K562 (cell line): Measurements from ENCODE around the gene SRF. TPM values are rescaled to one million over a fixed set of nuclear protein-coding genes. Genes with fewer than 3 reads are reported as not detected.

Source experiments
- BRD9 ChIP-seq: fragments of 450-650 bp; IDR thresholded peaks from 2 replicates; pipeline ENCODE4 v1.6.1; 2018; ENCODE audit warnings: low read depth; ENCODE audit not compliant: partially characterized antibody
- CC2D1A ChIP-seq: fragments of 450-650 bp; IDR thresholded peaks from 2 replicates; pipeline ENCODE4 v1.6.1; 2017; ENCODE audit warnings: mild to moderate bottlenecking
- CCNT2 ChIP-seq: IDR thresholded peaks from 2 replicates; pipeline ENCODE4 v1.6.1; 2011; ENCODE audit warnings: borderline replicate concordance, low read depth, mild to moderate bottlenecking, moderate library complexity, mixed read lengths, low read length; ENCODE audit not compliant: insufficient read length; ENCODE audit errors: extremely low read depth
- DMBX1 ChIP-seq: fragments of 250-450 bp; sonication (Bioruptor Pico); IDR thresholded peaks from 2 replicates; pipeline ENCODE4 v1.8.0; 2022; ENCODE audit warnings: inconsistent platforms, mild to moderate bottlenecking, moderate library complexity, borderline replicate concordance
- FOXA1 ChIP-seq: fragments of 450-650 bp; IDR thresholded peaks from 2 replicates; pipeline ENCODE4 v1.6.1; 2016; ENCODE audit warnings: mild to moderate bottlenecking, borderline replicate concordance
- FOXA3 ChIP-seq, 2 experiments: fragments of 450-650 bp in 1 of 2; sonication (generic) in 1 of 2; formaldehyde crosslinking; IDR thresholded peaks in 1 of 2; conservative IDR thresholded peaks in 1 of 2; 2 replicates each; pipeline versions ENCODE4 v1.4.0 to v1.8.0; 2020 to 2022; ENCODE audit warnings: mild to moderate bottlenecking in 2 of 2, missing genetic modification reagents in 1 of 2
- GATAD2B ChIP-seq: fragments of 450-650 bp; IDR thresholded peaks from 2 replicates; pipeline ENCODE4 v1.6.1; 2017; ENCODE audit warnings: mild to moderate bottlenecking, borderline replicate concordance
- NR2C2 ChIP-seq, 2 experiments: fragments of 200-800 bp in 1 of 2; sonication (Bioruptor generic) in 1 of 2; sonication (generic) in 1 of 2; formaldehyde crosslinking in 1 of 2; IDR thresholded peaks; 2 replicates each; pipeline versions ENCODE4 v1.6.1 to v1.8.0; 2016 to 2022; ENCODE audit warnings: mild to moderate bottlenecking in 1 of 2, missing compliant biosample characterization in 1 of 2, missing genetic modification characterization in 1 of 2, missing genetic modification reagents in 1 of 2
- RBFOX2 ChIP-seq: fragments of 200-400 bp; formaldehyde crosslinking; IDR thresholded peaks from 2 replicates; pipeline ENCODE4 v1.6.1; 2017; ENCODE audit warnings: low read depth, mild to moderate bottlenecking, low read length, moderate library complexity
- RCOR1 ChIP-seq, 2 experiments: IDR thresholded peaks; 2 replicates each; pipeline ENCODE4 v1.6.1; 2012; ENCODE audit warnings: low read depth in 2 of 2, low read length in 2 of 2, borderline replicate concordance in 1 of 2, improper control_type of control experiment in 1 of 2
- RFX7 ChIP-seq: fragments of 250-450 bp; sonication (Bioruptor Pico); IDR thresholded peaks from 2 replicates; pipeline ENCODE4 v1.5.1; 2021; ENCODE audit warnings: mild to moderate bottlenecking
- RNF219 ChIP-seq: fragments of 250-450 bp; sonication (Bioruptor Pico); IDR thresholded peaks from 2 replicates; pipeline ENCODE4 v1.5.0; 2022; ENCODE audit warnings: mild to moderate bottlenecking
- TFAP4 ChIP-seq: sonication (generic); formaldehyde crosslinking; IDR thresholded peaks from 2 replicates; pipeline ENCODE4 v1.8.0; 2022; ENCODE audit warnings: missing genetic modification reagents, mild to moderate bottlenecking, moderate library complexity, borderline replicate concordance
- ZBTB7A ChIP-seq: IDR thresholded peaks from 2 replicates; pipeline ENCODE4 v1.6.1; 2011; ENCODE audit warnings: low read depth, mild to moderate bottlenecking, low read length, moderate library complexity, borderline replicate concordance; ENCODE audit not compliant: control insufficient read depth
- ZNF165 ChIP-seq: fragments of 250-450 bp; sonication (Bioruptor Pico); IDR thresholded peaks from 2 replicates; pipeline ENCODE4 v1.4.0; 2020; ENCODE audit warnings: borderline replicate concordance
- polyA plus RNA-seq, 8 experiments: library from polyadenylated mRNA; depleted of rRNA in 4 of 8; stranded (reverse) in 5 of 8; unstranded in 3 of 8; fragments of >200 nt; fragmentation: Nextera tagmentation in 2 of 8; fragmentation: Illumina TruSeq in 1 of 8; extraction: Ambion mirVana in 2 of 8; extraction: Trizol in 1 of 8; gene quantifications; 2 replicates each; pipeline versions ENCODE4 v1.2.1 to v1.2.3, GENCODE V29; 2011 to 2014; ENCODE audit warnings: inconsistent platforms in 1 of 8, missing spikeins in 1 of 8
- total RNA-seq, 7 experiments: library from RNA; depleted of rRNA in 6 of 7; stranded (reverse); fragments of >200 nt in 6 of 7; fragmentation: Illumina TruSeq in 2 of 7; extraction: Trizol in 2 of 7; gene quantifications; 2 replicates each; pipeline versions ENCODE4 v1.2.1 to v1.2.3, GENCODE V29; 2011 to 2021; ENCODE audit warnings: low replicate concordance in 1 of 7
- TF ChIP-seq, protein P1 (sequence below): fragments of 450-650 bp; formaldehyde crosslinking; IDR thresholded peaks from 2 replicates; pipeline ENCODE4 v1.4.0; 2020; ENCODE audit warnings: mild to moderate bottlenecking, moderate library complexity
- TF ChIP-seq, protein P2 (sequence below), 2 experiments: IDR thresholded peaks in 1 of 2; conservative IDR thresholded peaks in 1 of 2; 2 replicates each; pipeline ENCODE4 v1.6.1; 2016; ENCODE audit warnings: low read depth in 2 of 2, mild to moderate bottlenecking in 1 of 2, missing compliant biosample characterization in 1 of 2, missing genetic modification characterization in 1 of 2, moderate library complexity in 1 of 2

The SRF gene
- total and polyA plus RNA-seq, 9 of the 15 experiments (the other 6 are each of a cell fraction or from before 2014, with no cell fraction given): 2.5 to 37.0 (median 24.6) TPM

DNA sequence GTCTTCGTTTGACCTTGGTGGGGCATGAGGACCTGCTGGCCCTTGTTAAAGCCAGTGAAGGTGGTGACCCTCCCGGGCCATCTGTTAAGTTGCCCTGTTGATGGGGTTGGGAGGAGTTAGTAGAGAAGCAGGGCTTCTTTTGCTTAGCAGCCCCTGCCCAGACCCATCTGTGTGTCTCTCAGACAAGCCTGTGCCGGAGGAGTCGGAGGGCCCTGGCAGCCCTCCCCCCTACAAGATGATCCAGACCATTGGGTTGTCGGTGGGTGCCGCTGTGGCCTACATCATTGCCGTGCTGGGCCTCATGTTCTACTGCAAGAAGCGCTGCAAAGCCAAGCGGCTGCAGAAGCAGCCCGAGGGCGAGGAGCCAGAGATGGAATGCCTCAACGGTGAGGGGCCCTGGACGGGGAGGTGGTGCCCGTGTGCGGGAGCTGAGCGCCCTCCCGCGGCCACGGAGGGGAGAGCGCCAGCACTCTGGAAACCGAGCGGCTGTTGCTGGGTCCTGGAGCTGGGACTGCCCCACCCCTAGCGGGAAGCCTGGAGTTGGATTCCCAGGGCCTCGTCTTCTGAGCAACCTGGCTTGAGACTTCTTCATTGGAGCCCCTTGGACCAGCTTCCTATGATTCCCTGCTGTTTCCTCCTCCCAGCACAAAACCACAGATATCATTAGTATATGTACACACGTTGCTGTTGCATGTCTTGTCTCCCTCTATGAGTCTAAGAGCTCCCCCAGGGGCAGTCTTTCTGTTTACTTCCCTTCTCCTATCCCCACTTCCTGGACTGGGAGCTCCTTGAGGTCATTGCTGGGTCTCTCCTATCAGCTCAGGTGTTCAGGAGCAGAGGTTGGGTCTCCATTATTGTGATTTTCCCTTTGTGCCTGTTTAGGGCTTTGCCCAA, 27.6 kb upstream of the SRF start (continued):
- TF ChIP-seq, protein P1, sequence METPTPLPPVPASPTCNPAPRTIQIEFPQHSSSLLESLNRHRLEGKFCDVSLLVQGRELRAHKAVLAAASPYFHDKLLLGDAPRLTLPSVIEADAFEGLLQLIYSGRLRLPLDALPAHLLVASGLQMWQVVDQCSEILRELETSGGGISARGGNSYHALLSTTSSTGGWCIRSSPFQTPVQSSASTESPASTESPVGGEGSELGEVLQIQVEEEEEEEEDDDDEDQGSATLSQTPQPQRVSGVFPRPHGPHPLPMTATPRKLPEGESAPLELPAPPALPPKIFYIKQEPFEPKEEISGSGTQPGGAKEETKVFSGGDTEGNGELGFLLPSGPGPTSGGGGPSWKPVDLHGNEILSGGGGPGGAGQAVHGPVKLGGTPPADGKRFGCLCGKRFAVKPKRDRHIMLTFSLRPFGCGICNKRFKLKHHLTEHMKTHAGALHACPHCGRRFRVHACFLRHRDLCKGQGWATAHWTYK (CRISPR knock-in tag): peak; percentile 60; the same call in 1 of the 2 replicates
- peak; percentile 89 for TF ChIP-seq CC2D1A
- no peak for TF ChIP-seq FOXA1
- TF ChIP-seq, protein P2, sequence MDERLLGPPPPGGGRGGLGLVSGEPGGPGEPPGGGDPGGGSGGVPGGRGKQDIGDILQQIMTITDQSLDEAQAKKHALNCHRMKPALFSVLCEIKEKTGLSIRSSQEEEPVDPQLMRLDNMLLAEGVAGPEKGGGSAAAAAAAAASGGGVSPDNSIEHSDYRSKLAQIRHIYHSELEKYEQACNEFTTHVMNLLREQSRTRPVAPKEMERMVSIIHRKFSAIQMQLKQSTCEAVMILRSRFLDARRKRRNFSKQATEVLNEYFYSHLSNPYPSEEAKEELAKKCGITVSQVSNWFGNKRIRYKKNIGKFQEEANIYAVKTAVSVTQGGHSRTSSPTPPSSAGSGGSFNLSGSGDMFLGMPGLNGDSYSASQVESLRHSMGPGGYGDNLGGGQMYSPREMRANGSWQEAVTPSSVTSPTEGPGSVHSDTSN (CRISPR knock-in tag; IDR thresholded peaks at IDR 0.05; ENCODE audit: low read depth): no peak
- TF ChIP-seq, protein P2 (tag; conservative IDR thresholded peaks at IDR 0.05; ENCODE audit: low read depth): no peak
- 0 out of 4 replicates have a peak, but pooled peaks of 1 of the 2 experiments have one; percentile 18 for TF ChIP-seq FOXA3 (CRISPR knock-in tag; conservative IDR thresholded peaks at IDR 0.05 in 1 of 2, IDR thresholded peaks at IDR 0.05 in 1 of 2)
- TF ChIP-seq NR2C2 (CRISPR knock-in tag; IDR thresholded peaks at IDR 0.05): 0 out of 2 replicates have a peak, but pooled peaks have one; percentile 36
- TF ChIP-seq NR2C2 (tag; IDR thresholded peaks at IDR 0.05): no peak
- no peak for TF ChIP-seq RNF219
- peak; percentile 86 for TF ChIP-seq TFAP4
- no peak for TF ChIP-seq DMBX1 (CRISPR knock-in tag)
- peak; percentile 66; the same call in 1 of the 2 replicates for TF ChIP-seq ZBTB7A
- TF ChIP-seq RFX7: no peak
- no peak for TF ChIP-seq ZNF165 (CRISPR knock-in tag)
- no peak for TF ChIP-seq GATAD2B
- 0 out of 2 replicates have a peak, but pooled peaks have one; percentile 38 for TF ChIP-seq RBFOX2
- no peak for TF ChIP-seq BRD9
- TF ChIP-seq RCOR1 (IDR thresholded peaks at IDR 0.05; ENCODE audit: borderline replicate concordance in 1 of 2, low read depth in 2 of 2, low read length in 2 of 2): peak in 1 of 2 experiments; percentile 44; a peak in 2 of 4 replicates
- peak; percentile 41 for TF ChIP-seq CCNT2
